ENCODE data around the gene CD109. TPM values are rescaled to one million over a fixed set of nuclear protein-coding genes. Genes with fewer than 3 reads are reported as not detected.

Gene CD109
- total RNA-seq, 1 experiment from 2014 or later, result 46.1 TPM

GRCh38 chr6:73665686-73666319 is 30.2 kb upstream of the CD109 start:
- BruUV-seq (replicated peaks), result no TSS peak

GRCh38 chr6:73666393-73666792 is 29.6 kb upstream of the CD109 start:
- no peaks in the 10 kb centered on the region for H3K27me3 ChIP-seq (ENCODE audit: control insufficient read depth, insufficient read depth, low read length)
- no peaks in the 10 kb centered on the region for H3K36me3 ChIP-seq (ENCODE audit: control insufficient read depth, insufficient read depth, low read length)
- H3K4me1 ChIP-seq (ENCODE audit: control insufficient read depth, insufficient read depth, low read length), result 0 out of 2 replicates have a peak, but pooled peaks cover 2% of the 10 kb centered on the region
- intact Hi-C loops (cut with micrococcal nuclease; ENCODE audit: unreplicated experiment) (no loop called here), in situ Hi-C loops (cut with HindIII; ENCODE audit: low pct_unique_long_range_greater_than_20kb, low sequenced_read_pairs) (no loop called here)
- ATAC-seq (no peak), DNase-seq (ENCODE audit: low read depth, low spot score) (no peak)
- TF ChIP-seq TCF7L2 (IDR thresholded peaks at IDR 0.05; ENCODE audit: low read depth, low read length), result no peak
- TF ChIP-seq REST (IDR thresholded peaks at IDR 0.05; ENCODE audit: insufficient read depth in 1 of 2, low read depth in 2 of 2, low read length in 1 of 2), result no peak
- no peak for TF ChIP-seq CTCF (IDR thresholded peaks at IDR 0.05)
- TF ChIP-seq SIN3A (IDR thresholded peaks at IDR 0.05; ENCODE audit: borderline replicate concordance, insufficient read depth, low read depth, low read length), result no peak
- no peak for TF ChIP-seq POLR2AphosphoS5 (IDR thresholded peaks at IDR 0.05; ENCODE audit: low read depth, low read length)
- no peak overlapping the region for H3K27ac ChIP-seq (ENCODE audit: low read length)
- POLR2A ChIA-PET, result no interaction called here
- no peaks in the 10 kb centered on the region for H3K9me3 ChIP-seq (ENCODE audit: control insufficient read depth, insufficient read depth, low read depth, low read length)
- no peak overlapping the region for H3K4me3 ChIP-seq (ENCODE audit: low read depth in 2 of 2, low read length in 2 of 2)
- BruUV-seq (replicated peaks), result no TSS peak
- CTCF ChIA-PET, result no interaction called here

More at GRCh38 chr6:73665686-73666319, 30.2 kb upstream of the CD109 start:
- H3K4me3 ChIP-seq (ENCODE audit: low read depth in 2 of 2, low read length in 2 of 2), result no peak overlapping the region
- DNase-seq (ENCODE audit: low read depth, low spot score) (no peak), ATAC-seq (peak; percentile 51; the same call in 1 of the 2 replicates)
- TF ChIP-seq TCF7L2 (IDR thresholded peaks at IDR 0.05; ENCODE audit: low read depth, low read length) (no peak), POLR2AphosphoS5 (IDR thresholded peaks at IDR 0.05; ENCODE audit: low read depth, low read length) (no peak), SIN3A (IDR thresholded peaks at IDR 0.05; ENCODE audit: borderline replicate concordance, insufficient read depth, low read depth, low read length) (no peak), CTCF (IDR thresholded peaks at IDR 0.05) (no peak), REST (IDR thresholded peaks at IDR 0.05; ENCODE audit: insufficient read depth in 1 of 2, low read depth in 2 of 2, low read length in 1 of 2) (no peak)
- in situ Hi-C loops (cut with HindIII; ENCODE audit: low pct_unique_long_range_greater_than_20kb, low sequenced_read_pairs) (no loop called here), intact Hi-C loops (cut with micrococcal nuclease; ENCODE audit: unreplicated experiment) (no loop called here)
- no peak overlapping the region for H3K27ac ChIP-seq (ENCODE audit: low read length)
- H3K36me3 ChIP-seq (ENCODE audit: control insufficient read depth, insufficient read depth, low read length), result no peaks in the 10 kb centered on the region
- H3K27me3 ChIP-seq (ENCODE audit: control insufficient read depth, insufficient read depth, low read length), result no peaks in the 10 kb centered on the region
- no peaks in the 10 kb centered on the region for H3K9me3 ChIP-seq (ENCODE audit: control insufficient read depth, insufficient read depth, low read depth, low read length)
- ChIA-PET CTCF (no interaction called here), POLR2A (interaction anchor here (0.5 kb wide), 1 partner anchor 1578 kb away, joined by 3 read pairs; no protein-coding TSS in a partner anchor)
- H3K4me1 ChIP-seq (ENCODE audit: control insufficient read depth, insufficient read depth, low read length), result 0 out of 2 replicates have a peak, but pooled peaks cover 2% of the 10 kb centered on the region

Measured in Panc1 (cell line).